Thyroid gland (tissue), 4 donors: ENCODE results near the gene PLEKHA1.

Experiments
- POLR2A ChIP-seq, 2 donors: fragments of 450-650 bp; IDR thresholded peaks; one replicate each; pipeline ENCODE4 v1.6.1; 2017; ENCODE audit warnings: antibody characterized with exemption in 2 of 2, mild to moderate bottlenecking in 2 of 2, moderate library complexity in 1 of 2
- TF ChIP-seq, protein P1 (sequence below), 6 experiments: fragments of 200-600 bp in 3 of 6; fragments of 450-650 bp in 3 of 6; sonication (generic) in 3 of 6; IDR thresholded peaks; one replicate each; pipeline ENCODE4 v1.5.1; 2016 to 2019; ENCODE audit warnings: antibody characterized with exemption in 6 of 6, mild to moderate bottlenecking in 2 of 6, inconsistent platforms in 1 of 6, moderate library complexity in 1 of 6

DNA sequence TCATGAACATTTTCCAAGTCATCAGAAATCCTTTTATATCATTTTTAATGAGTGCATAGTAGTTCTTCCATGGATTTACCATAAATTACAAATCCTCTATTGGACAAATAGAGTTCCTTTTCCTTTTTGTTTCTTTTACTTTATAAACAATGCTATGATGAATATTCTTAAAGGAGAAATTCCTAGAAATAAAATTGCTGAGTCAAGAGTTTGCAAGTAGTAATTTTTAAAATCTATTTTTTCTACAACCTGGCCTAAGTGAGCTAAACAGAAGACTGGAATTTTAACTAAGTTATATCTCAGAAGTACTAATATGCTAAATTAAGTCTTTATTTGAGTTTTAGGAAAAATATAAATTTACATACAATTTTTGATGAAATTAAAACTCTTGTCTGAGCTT is 38.8 kb downstream of the PLEKHA1 start:
- TF ChIP-seq, protein P1, sequence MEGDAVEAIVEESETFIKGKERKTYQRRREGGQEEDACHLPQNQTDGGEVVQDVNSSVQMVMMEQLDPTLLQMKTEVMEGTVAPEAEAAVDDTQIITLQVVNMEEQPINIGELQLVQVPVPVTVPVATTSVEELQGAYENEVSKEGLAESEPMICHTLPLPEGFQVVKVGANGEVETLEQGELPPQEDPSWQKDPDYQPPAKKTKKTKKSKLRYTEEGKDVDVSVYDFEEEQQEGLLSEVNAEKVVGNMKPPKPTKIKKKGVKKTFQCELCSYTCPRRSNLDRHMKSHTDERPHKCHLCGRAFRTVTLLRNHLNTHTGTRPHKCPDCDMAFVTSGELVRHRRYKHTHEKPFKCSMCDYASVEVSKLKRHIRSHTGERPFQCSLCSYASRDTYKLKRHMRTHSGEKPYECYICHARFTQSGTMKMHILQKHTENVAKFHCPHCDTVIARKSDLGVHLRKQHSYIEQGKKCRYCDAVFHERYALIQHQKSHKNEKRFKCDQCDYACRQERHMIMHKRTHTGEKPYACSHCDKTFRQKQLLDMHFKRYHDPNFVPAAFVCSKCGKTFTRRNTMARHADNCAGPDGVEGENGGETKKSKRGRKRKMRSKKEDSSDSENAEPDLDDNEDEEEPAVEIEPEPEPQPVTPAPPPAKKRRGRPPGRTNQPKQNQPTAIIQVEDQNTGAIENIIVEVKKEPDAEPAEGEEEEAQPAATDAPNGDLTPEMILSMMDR (IDR thresholded peaks at IDR 0.05), result no peak
- no peak for TF ChIP-seq POLR2A (IDR thresholded peaks at IDR 0.05)
